Right cardiac atrium (tissue), 5 donors: ENCODE measurements around the gene HSD17B1. TPM values are rescaled to one million over a fixed set of nuclear protein-coding genes. Genes with fewer than 3 reads are reported as not detected.

ENCODE experiments used
- ATAC-seq, 2 donors: fragments of 200-7000 bp; cut with Tn5 transposase; one replicate each; pipeline versions ENCODE4 v1.8.0 to v1.9.1; 2020; ENCODE audit warnings: moderate library complexity in 2 of 2, mild to moderate bottlenecking in 1 of 2
- DNase-seq, 3 donors: peaks; one replicate each; pipeline ENCODE4 v3.0.0-alpha.2; 2020
- H3K27ac ChIP-seq: one replicate; pipeline ENCODE4 v1.5.1; 2013; ENCODE audit warnings: mild to moderate bottlenecking, low read length, control low read depth, moderate library complexity
- H3K27me3 ChIP-seq: one replicate; pipeline ENCODE4 v1.6.1; 2013; ENCODE audit not compliant: control insufficient read depth, insufficient read depth
- H3K4me1 ChIP-seq: one replicate; pipeline ENCODE4 v1.6.1; 2013; ENCODE audit warnings: low read length; ENCODE audit not compliant: control insufficient read depth, insufficient read depth
- H3K4me3 ChIP-seq: one replicate; pipeline ENCODE4 v1.5.1; 2013; ENCODE audit warnings: low read length, control low read depth
- H3K9me3 ChIP-seq: one replicate; pipeline ENCODE4 v1.6.1; 2013; ENCODE audit warnings: low read length; ENCODE audit not compliant: control insufficient read depth
- WGBS: extraction: QIAGEN DNeasy Blood & Tissue Kit; methylation state at CpG from one replicate; pipeline ENCODE4 v1.1.7; 2013; 5-methylcytosine and 5-hydroxymethylcytosine counted together
- intact Hi-C, 4 donors: fragments of 100-400 bp; cut with DNase I; formaldehyde crosslinking; loops; one replicate each; pipeline versions ENCODE4 v1.11.0 to v1.14.0; 2022 to 2023
- polyA plus RNA-seq: library from polyadenylated mRNA; stranded (reverse); fragments of 200-250 nt; gene quantifications from one replicate; pipeline ENCODE4 v1.2.3, GENCODE V29; 2013
- total RNA-seq, 4 donors: library from RNA; stranded (reverse); fragmentation: NEBNext Ultra II Directional; extraction: Animal tissue kit (Norgen Biotek cat#: 25700); gene quantifications; one replicate each; pipeline ENCODE4 v1.2.1, GENCODE V29; 2021
- donor health status: healthy with polysubstance abuse.
- donor health status: DM: no; HTN: yes; CAD: no.
- donor health status: DM: no; HTN: no; CAD: no.
- donor health status: DM: no; HTN: yes; CAD: no; lungs with severe emphysema.
- donor health status: DM: yes; HTN: yes; CAD: no.

The HSD17B1 gene
- total and polyA plus RNA-seq, 5 donors = 1.2 to 2.5 (median 1.5) TPM

- WGBS = 86% methylated on average over 8 of the region's 8 CpGs
- H3K9me3 ChIP-seq = no peaks in the 10 kb centered on the region
- H3K4me3 ChIP-seq = no peak overlapping the region
- intact Hi-C loops = loop anchor here (5.0 to 10.0 kb wide), 3 partner anchors 90 to 193 kb away; partner anchors contain the start of gene CAVIN1 (in 2 of the 4)
- ATAC-seq (no peak), DNase-seq (peak in 1 of 3 donors; percentile 11)
- peaks cover 38% of the 10 kb centered on the region for H3K4me1 ChIP-seq
- H3K27ac ChIP-seq = no peak overlapping the region
- H3K27me3 ChIP-seq = no peaks in the 10 kb centered on the region
Measured at GRCh38 chr17:42514867-42515266, 37.9 kb upstream of the HSD17B1 start.

- Histone ChIP-seq H3K4me3 (no peak overlapping the region), H3K9me3 (no peaks in the 10 kb centered on the region), H3K27me3 (no peaks in the 10 kb centered on the region), H3K27ac (peak overlapping the region; percentile 99), H3K4me1 (peaks cover 50% of the 10 kb centered on the region)
- 11% methylated on average over 9 of the region's 9 CpGs for WGBS
- ATAC-seq (peak; percentile 60 to 62), DNase-seq (peak; percentile 87 to 96 (median 96))
- intact Hi-C loops = loop anchor here (5.0 to 10.0 kb wide), 3 partner anchors 93 to 195 kb away; partner anchors contain the start of gene CAVIN1 (in 2 of the 4)
Measured at GRCh38 chr17:42517516-42517915, 35.2 kb upstream of the HSD17B1 start.

GRCh38 chr17:42518046-42518754 is 34.5 kb upstream of the HSD17B1 start:
- Histone ChIP-seq H3K4me1 (peaks cover 50% of the 10 kb centered on the region), H3K27ac (peak overlapping the region; percentile 99), H3K4me3 (no peak overlapping the region), H3K27me3 (no peaks in the 10 kb centered on the region), H3K9me3 (no peaks in the 10 kb centered on the region)
- intact Hi-C loops = loop anchor here (5.0 to 10.0 kb wide), 3 partner anchors 93 to 196 kb away; partner anchors contain the start of gene CAVIN1 (in 2 of the 4)
- ATAC-seq = peak; percentile 52 to 69
- 29% methylated on average over 9 of the region's 9 CpGs for WGBS
- DNase-seq = peak; percentile 88 to 90 (median 90)

GRCh38 chr17:42518755-42519545 is 33.8 kb upstream of the HSD17B1 start:
- intact Hi-C loops = loop anchor here (5.0 to 10.0 kb wide), 3 partner anchors 94 to 197 kb away; partner anchors contain the start of gene CAVIN1 (in 2 of the 4)
- H3K4me1 ChIP-seq = peaks cover 44% of the 10 kb centered on the region

GRCh38 chr17:42519546-42520491 is 32.9 kb upstream of the HSD17B1 start:
- intact Hi-C loops = loop anchor here (5.0 to 10.0 kb wide), 4 partner anchors 85 to 198 kb away; partner anchors contain the start of gene CAVIN1 (in 2 of the 4)
- peak; percentile 77 to 79 for ATAC-seq

More at GRCh38 chr17:42518755-42519545, 33.8 kb upstream of the HSD17B1 start:
- Histone ChIP-seq H3K27ac (peak overlapping the region; percentile 99), H3K9me3 (no peaks in the 10 kb centered on the region), H3K4me3 (no peak overlapping the region), H3K27me3 (no peaks in the 10 kb centered on the region)
- peak; percentile 27 to 66 for ATAC-seq
- DNase-seq = peak; percentile 78 to 89 (median 83)
- WGBS = 12% methylated on average over 6 of the region's 6 CpGs

GRCh38 chr17:42520540-42520951 is 32.2 kb upstream of the HSD17B1 start:
- DNase-seq (peak in 2 of 3 donors; percentile 70 to 78), ATAC-seq (no peak)
- intact Hi-C loops = loop anchor here in 1 of 4 donors (10.0 kb wide), 1 partner anchor 86 kb away; no protein-coding TSS in a partner anchor
- H3K4me1 ChIP-seq = peaks cover 43% of the 10 kb centered on the region
- H3K9me3 ChIP-seq = no peaks in the 10 kb centered on the region
- WGBS = 33% methylated on average over 9 of the region's 9 CpGs
- H3K27me3 ChIP-seq = no peaks in the 10 kb centered on the region
- peak overlapping the region; percentile 99 for H3K27ac ChIP-seq
- H3K4me3 ChIP-seq = no peak overlapping the region

More at GRCh38 chr17:42519546-42520491, 32.9 kb upstream of the HSD17B1 start:
- H3K27ac ChIP-seq = peak overlapping the region; percentile 99
- peak; percentile 92 to 97 (median 94) for DNase-seq
- peaks cover 43% of the 10 kb centered on the region for H3K4me1 ChIP-seq
- no peak overlapping the region for H3K4me3 ChIP-seq
- H3K27me3 ChIP-seq = no peaks in the 10 kb centered on the region
- 19% methylated on average over 12 of the region's 12 CpGs for WGBS
- H3K9me3 ChIP-seq = no peaks in the 10 kb centered on the region

- ATAC-seq (no peak), DNase-seq (peak in 1 of 3 donors; percentile 23)
- H3K27ac ChIP-seq = peak overlapping the region; percentile 99
- H3K4me1 ChIP-seq = peaks cover 43% of the 10 kb centered on the region
- H3K4me3 ChIP-seq = no peak overlapping the region
- no peaks in the 10 kb centered on the region for H3K9me3 ChIP-seq
- intact Hi-C loops = loop anchor here in 1 of 4 donors (10.0 kb wide), 1 partner anchor 86 kb away; no protein-coding TSS in a partner anchor
- 47% methylated on average over 8 of the region's 8 CpGs for WGBS
- no peaks in the 10 kb centered on the region for H3K27me3 ChIP-seq
Measured at GRCh38 chr17:42521036-42521435, 31.7 kb upstream of the HSD17B1 start.

- intact Hi-C loops = loop anchor here in 1 of 4 donors (10.0 kb wide), 1 partner anchor 87 kb away; no protein-coding TSS in a partner anchor
- peak overlapping the region; percentile 99 for H3K27ac ChIP-seq
- 43% methylated on average over 11 of the region's 11 CpGs for WGBS
- peak; percentile 70 to 85 (median 78) for DNase-seq
- H3K4me1 ChIP-seq = peaks cover 36% of the 10 kb centered on the region
- H3K4me3 ChIP-seq = no peak overlapping the region
- H3K27me3 ChIP-seq = no peaks in the 10 kb centered on the region
- ATAC-seq = peak in 1 of 2 donors; percentile 10
- H3K9me3 ChIP-seq = no peaks in the 10 kb centered on the region
Measured at GRCh38 chr17:42521666-42522262, 31.0 kb upstream of the HSD17B1 start.

GRCh38 chr17:42522263-42522790 is 30.4 kb upstream of the HSD17B1 start:
- Histone ChIP-seq H3K4me1 (peaks cover 35% of the 10 kb centered on the region), H3K9me3 (no peaks in the 10 kb centered on the region), H3K27me3 (no peaks in the 10 kb centered on the region), H3K27ac (peak overlapping the region; percentile 99), H3K4me3 (no peak overlapping the region)
- intact Hi-C loops = loop anchor here in 1 of 4 donors (10.0 kb wide), 1 partner anchor 88 kb away; no protein-coding TSS in a partner anchor
- 60% methylated on average over 9 of the region's 9 CpGs for WGBS
- ATAC-seq = no peak
- DNase-seq = peak in 2 of 3 donors; percentile 54 to 71
